Natural killer cell (primary cell): Measurements from ENCODE around the gene BEND7. TPM values are rescaled to one million over a fixed set of nuclear protein-coding genes. Genes with fewer than 3 reads are reported as not detected.

Experiments used
- ATAC-seq, 3 donors: fragments of 150-1000 bp in 2 of 3; fragments of 200-7000 bp in 1 of 3; cut with Tn5 transposase; 1 replicate in 1 of 3; 2 replicates in 2 of 3; pipeline ENCODE4 v1.10.0; 2021; ENCODE audit warnings: mild to moderate bottlenecking in 2 of 3, moderate library complexity in 2 of 3
- DNase-seq, 2 donors: peaks; one replicate each; pipeline versions ENCODE4 v3.0.0 to v3.0.0-alpha.2; 2013 to 2021; ENCODE audit warnings: mixed read lengths in 1 of 2
- H3K27ac ChIP-seq: one replicate; pipeline ENCODE4 v1.5.1; 2013; ENCODE audit warnings: mild to moderate bottlenecking, low read length
- H3K27me3 ChIP-seq: one replicate; pipeline ENCODE4 v1.6.1; 2013; ENCODE audit warnings: low read length; ENCODE audit not compliant: control insufficient read depth, insufficient read depth
- H3K36me3 ChIP-seq: one replicate; pipeline ENCODE4 v1.6.1; 2013; ENCODE audit warnings: low read length; ENCODE audit not compliant: control insufficient read depth, insufficient read depth
- H3K4me1 ChIP-seq: one replicate; pipeline ENCODE4 v1.6.1; 2013; ENCODE audit warnings: low read length; ENCODE audit not compliant: control insufficient read depth, insufficient read depth
- H3K4me3 ChIP-seq: one replicate; pipeline ENCODE4 v1.5.1; 2013; ENCODE audit warnings: low read length
- H3K9me3 ChIP-seq: one replicate; pipeline ENCODE4 v1.6.1; 2013; ENCODE audit warnings: low read length; ENCODE audit not compliant: control insufficient read depth, insufficient read depth
- H3K27ac Mint-ChIP-seq, 2 donors: one replicate each; pipeline ENCODE4 v1.8.0; 2022; ENCODE audit warnings: mild to moderate bottlenecking in 2 of 2, mixed read lengths in 2 of 2, moderate library complexity in 1 of 2
- H3K27me3 Mint-ChIP-seq, 2 donors: one replicate each; pipeline ENCODE4 v1.8.0; 2022; ENCODE audit warnings: low read depth in 2 of 2, mixed read lengths in 2 of 2
- H3K36me3 Mint-ChIP-seq: one replicate; pipeline ENCODE4 v1.8.0; 2022; ENCODE audit warnings: mixed read lengths
- H3K4me1 Mint-ChIP-seq, 2 donors: one replicate each; pipeline ENCODE4 v1.8.0; 2022; ENCODE audit warnings: mixed read lengths in 2 of 2
- H3K4me3 Mint-ChIP-seq: one replicate; pipeline ENCODE4 v1.8.0; 2022; ENCODE audit warnings: mild to moderate bottlenecking, moderate library complexity, mixed read lengths
- H3K9me3 Mint-ChIP-seq, 2 donors: one replicate each; pipeline ENCODE4 v1.8.0; 2022; ENCODE audit warnings: mixed read lengths in 2 of 2
- CTCF ChIP-seq: fragments of 200-600 bp; IDR thresholded peaks from one replicate; pipeline ENCODE4 v1.8.0; 2022; ENCODE audit warnings: antibody characterized with exemption
- WGBS: methylation state at CpG from one replicate; pipeline ENCODE4 v1.1.7; 2013; ENCODE audit warnings: missing lambda C conversion rate; ENCODE audit not compliant: insufficient coverage; 5-methylcytosine and 5-hydroxymethylcytosine counted together
- intact Hi-C: fragments of 100-400 bp; cut with micrococcal nuclease; formaldehyde crosslinking; loops from one replicate; pipeline ENCODE4 v1.14.2; 2022
- total RNA-seq, 4 donors: library from RNA; stranded (reverse); fragments of 120-200 nt in 1 of 4; gene quantifications; one replicate each; pipeline versions ENCODE4 v1.2.3 to v1.2.4, GENCODE V29; 2013 to 2022

BEND7 gene
- total RNA-seq, 3 donors from 2014 or later (not counting 1 experiment from before 2014, with no cell fraction given) = 0.38 TPM; not detected in 2

- H3K36me3 Mint-ChIP-seq = no peaks in the 10 kb centered on the region
- ATAC-seq (no peak), DNase-seq (no peak)
- Histone ChIP-seq H3K4me1 (no peaks in the 10 kb centered on the region), H3K36me3 (no peaks in the 10 kb centered on the region), H3K27me3 (no peaks in the 10 kb centered on the region), H3K27ac (no peak overlapping the region), H3K4me3 (no peak overlapping the region), H3K9me3 (no peaks in the 10 kb centered on the region)
- no peak overlapping the region for H3K4me3 Mint-ChIP-seq
- TF ChIP-seq CTCF = no peak
- H3K27ac Mint-ChIP-seq = no peak overlapping the region
- H3K27me3 Mint-ChIP-seq = peaks cover 7 to 28% of the 10 kb centered on the region in 2 donors
- H3K4me1 Mint-ChIP-seq = no peaks in the 10 kb centered on the region
- intact Hi-C loops = no loop called here
- WGBS = 71% methylated on average over 9 of the region's 9 CpGs
- no peaks in the 10 kb centered on the region for H3K9me3 Mint-ChIP-seq
Measured at GRCh38 chr10:13422800-13423199, 106.0 kb downstream of the BEND7 start.

DNA sequence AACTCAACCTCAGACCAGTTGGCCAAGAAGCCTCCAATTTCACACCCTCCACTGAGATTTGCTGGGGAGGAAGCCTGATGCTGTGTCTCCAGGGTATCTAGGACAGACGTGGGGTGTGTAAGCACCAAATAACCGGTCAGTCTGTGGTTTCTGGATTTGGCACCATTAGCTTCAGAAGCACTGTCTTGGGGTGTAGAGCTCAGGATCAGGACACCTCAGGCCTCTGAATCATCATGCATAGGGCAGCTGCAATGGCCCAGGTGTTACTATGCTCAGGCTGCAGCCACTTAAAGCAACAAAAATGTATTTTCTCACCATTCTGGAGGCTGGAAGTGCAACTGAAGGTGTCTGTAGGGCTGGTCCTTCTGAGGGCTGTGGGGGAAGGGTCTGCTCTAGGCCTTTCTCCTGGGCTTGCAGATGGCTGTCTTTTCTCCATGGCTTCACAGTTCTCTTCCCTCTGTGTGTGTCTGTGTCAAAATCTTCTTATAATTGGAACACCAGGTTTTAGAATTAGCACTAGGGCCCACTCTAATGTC is 107.4 kb downstream of the BEND7 start:
- no peak overlapping the region for H3K4me3 Mint-ChIP-seq
- no peaks in the 10 kb centered on the region for H3K9me3 Mint-ChIP-seq
- no peak for TF ChIP-seq CTCF
- no peak overlapping the region for H3K4me3 ChIP-seq
- H3K4me1 ChIP-seq = no peaks in the 10 kb centered on the region
- no peak overlapping the region for H3K27ac ChIP-seq
- no peaks in the 10 kb centered on the region for H3K27me3 ChIP-seq
- H3K27me3 Mint-ChIP-seq = peaks cover 7 to 26% of the 10 kb centered on the region in 2 donors
- H3K4me1 Mint-ChIP-seq = no peaks in the 10 kb centered on the region
- DNase-seq = no peak
- no peak for ATAC-seq
- intact Hi-C loops = no loop called here
- H3K36me3 ChIP-seq = no peaks in the 10 kb centered on the region
- 90% methylated on average over 2 of the region's 2 CpGs for WGBS
- H3K9me3 ChIP-seq = no peaks in the 10 kb centered on the region
- H3K36me3 Mint-ChIP-seq = no peaks in the 10 kb centered on the region
- H3K27ac Mint-ChIP-seq = no peak overlapping the region

GRCh38 chr10:13420532-13421307 is 108.1 kb downstream of the BEND7 start:
- Mint-ChIP-seq H3K4me3 (no peak overlapping the region), H3K4me1 (no peaks in the 10 kb centered on the region), H3K36me3 (no peaks in the 10 kb centered on the region), H3K27me3 (peaks cover 4 to 25% of the 10 kb centered on the region in 2 donors), H3K9me3 (no peaks in the 10 kb centered on the region), H3K27ac (no peak overlapping the region)
- no peak for DNase-seq
- H3K4me3 ChIP-seq = no peak overlapping the region
- no peaks in the 10 kb centered on the region for H3K36me3 ChIP-seq
- 87% methylated on average over 13 of the region's 13 CpGs for WGBS
- no peak for TF ChIP-seq CTCF
- H3K27me3 ChIP-seq = no peaks in the 10 kb centered on the region
- intact Hi-C loops = no loop called here
- no peak for ATAC-seq
- no peaks in the 10 kb centered on the region for H3K9me3 ChIP-seq
- no peaks in the 10 kb centered on the region for H3K4me1 ChIP-seq
- H3K27ac ChIP-seq = no peak overlapping the region
